Fibroblast of the aortic adventitia (primary cell): ENCODE measurements around the gene BIRC2. TPM values are rescaled to one million over a fixed set of nuclear protein-coding genes. Genes with fewer than 3 reads are reported as not detected.

Experiments used
- DNase-seq: peaks from one replicate; pipeline ENCODE4 v3.0.0-alpha.2; 2010; ENCODE audit warnings: low read depth
- H3K4me3 ChIP-seq: 2 replicates; pipeline ENCODE4 v1.5.1; 2011; ENCODE audit warnings: low read depth, mild to moderate bottlenecking, control low read depth, low read length, moderate library complexity
- CTCF ChIP-seq: IDR thresholded peaks from 2 replicates; pipeline ENCODE4 v1.5.1; 2011; ENCODE audit warnings: mild to moderate bottlenecking, low read length, control low read depth, inconsistent platforms; ENCODE audit not compliant: insufficient read depth
- total RNA-seq: library from RNA; depleted of rRNA; stranded (reverse); fragments of >200 nt; gene quantifications from 2 replicates; pipeline ENCODE4 v1.2.3, GENCODE V29; 2012; ENCODE audit warnings: low replicate concordance

Gene BIRC2
- total RNA-seq, 1 donor, result 68.7 TPM

GRCh38 chr11:102347462-102348370 is 702 bp downstream of the BIRC2 start:
- peak; percentile 59 for DNase-seq
- TF ChIP-seq CTCF, result no peak

GRCh38 chr11:102357116-102357515 is 10.1 kb downstream of the BIRC2 start:
- no peak overlapping the region for H3K4me3 ChIP-seq
- TF ChIP-seq CTCF, result no peak
- DNase-seq, result no peak

More at GRCh38 chr11:102347462-102348370, 702 bp downstream of the BIRC2 start:
- peak overlapping the region; percentile 87 for H3K4me3 ChIP-seq

- DNase-seq, result no peak
- H3K4me3 ChIP-seq, result no peak overlapping the region
- no peak for TF ChIP-seq CTCF
These were observed 12.4 kb downstream of the BIRC2 start for GRCh38 chr11:102359372-102359771.

GRCh38 chr11:102360681-102361080 is 13.7 kb downstream of the BIRC2 start:
- TF ChIP-seq CTCF, result no peak
- DNase-seq, result no peak
- no peak overlapping the region for H3K4me3 ChIP-seq

- no peak for DNase-seq
These were observed 14.3 kb downstream of the BIRC2 start for GRCh38 chr11:102361086-102362031.

More at GRCh38 chr11:102361086-102362031, 14.3 kb downstream of the BIRC2 start:
- no peak overlapping the region for H3K4me3 ChIP-seq
- TF ChIP-seq CTCF, result no peak
